H1 (cell line): Measurements from ENCODE around the gene CHRNA10. TPM values are rescaled to one million over a fixed set of nuclear protein-coding genes. Genes with fewer than 3 reads are reported as not detected.
A peak's percentile ranks its signal among the peaks of the same experiment; 100 is the strongest.

Source experiments
- CTCF ChIA-PET: fragments of 300-600 bp; sonication (Branson Sonifier 250); formaldehyde crosslinking; loops from one replicate; lab custom pipeline; 2021; ENCODE audit not compliant: partially characterized antibody; lab: Charles Lee
- POLR2A ChIA-PET: fragments of 300-600 bp; sonication (Branson Sonifier 250); formaldehyde crosslinking; loops from one replicate; lab custom pipeline; 2021; ENCODE audit warnings: inconsistent platforms; ENCODE audit not compliant: partially characterized antibody; lab: Charles Lee
- DNase-seq, 2 experiments: peaks; one replicate each; pipeline versions ENCODE4 v3.0.0 to v3.0.0-alpha.2; 2010 to 2022; ENCODE audit warnings: low spot score in 2 of 2, low read depth in 1 of 2, mixed read lengths in 1 of 2
- FAIRE-seq: peaks from 2 replicates; lab custom pipeline; 2011; peaks lifted over from hg19 to GRCh38; lab: Jason Lieb, UNC
- H2AFZ ChIP-seq: 2 replicates; pipeline ENCODE4 v1.8.1; 2012; ENCODE audit warnings: low read length, inconsistent platforms
- H2AK5ac ChIP-seq: 2 replicates; pipeline ENCODE4 v1.6.1; 2013; ENCODE audit warnings: low read depth, low read length
- H2BK120ac ChIP-seq: replicated peaks from 2 replicates; pipeline ENCODE3; 2013; ENCODE audit warnings: low read depth, low read length, inconsistent platforms
- H2BK12ac ChIP-seq: 2 replicates; pipeline ENCODE4 v1.6.1; 2013; ENCODE audit warnings: low read depth, low read length
- H2BK15ac ChIP-seq: 2 replicates; pipeline ENCODE4 v1.6.1; 2013; ENCODE audit warnings: low read length
- H2BK20ac ChIP-seq: 2 replicates; pipeline ENCODE4 v1.6.1; 2013; ENCODE audit warnings: low read length
- H2BK5ac ChIP-seq: 2 replicates; pipeline ENCODE4 v1.6.1; 2013; ENCODE audit warnings: low read depth, low read length
- H3K14ac ChIP-seq: 2 replicates; pipeline ENCODE4 v1.6.1; 2013; ENCODE audit warnings: inconsistent platforms; ENCODE audit not compliant: insufficient read length
- H3K18ac ChIP-seq: 2 replicates; pipeline ENCODE4 v1.6.1; 2013; ENCODE audit warnings: low read length; ENCODE audit errors: extremely low read depth
- H3K23ac ChIP-seq: 2 replicates; pipeline ENCODE4 v1.6.1; 2013; ENCODE audit warnings: inconsistent platforms; ENCODE audit not compliant: insufficient read length
- H3K23me2 ChIP-seq: 2 replicates; pipeline ENCODE4 v1.6.1; 2013; ENCODE audit warnings: low read depth, low read length
- H3K27ac ChIP-seq: 2 replicates; pipeline ENCODE4 v1.6.1; 2011; ENCODE audit warnings: low read depth, low read length, inconsistent platforms
- H3K27me3 ChIP-seq, 4 experiments: replicated peaks in 1 of 4; 1 replicate in 1 of 4; 2 replicates in 3 of 4; pipeline versions ENCODE4 v1.6.1 to v1.8.1; 2011 to 2013; ENCODE audit warnings: low read length in 3 of 4, mild to moderate bottlenecking in 3 of 4, inconsistent platforms in 2 of 4, mixed read lengths in 2 of 4, moderate library complexity in 1 of 4; ENCODE audit not compliant: control insufficient read depth in 3 of 4, insufficient read depth in 3 of 4; ENCODE audit errors: extremely low read depth in 1 of 4
- H3K36me3 ChIP-seq, 4 experiments: 2 replicates each; pipeline versions ENCODE4 v1.6.1 to v1.8.1; 2011 to 2013; ENCODE audit warnings: mild to moderate bottlenecking in 4 of 4, low read length in 3 of 4, moderate library complexity in 2 of 4, control low read depth in 1 of 4, inconsistent platforms in 1 of 4; ENCODE audit not compliant: insufficient read depth in 4 of 4, control insufficient read depth in 2 of 4
- H3K4ac ChIP-seq: replicated peaks from 2 replicates; pipeline ENCODE3; 2013; ENCODE audit warnings: low read length, low read depth, mixed read lengths, inconsistent platforms; ENCODE audit not compliant: insufficient read length
- H3K4me1 ChIP-seq, 4 experiments: replicated peaks in 1 of 4; 1 replicate in 1 of 4; 2 replicates in 3 of 4; pipeline versions ENCODE4 v1.6.1 to v1.8.1; 2011 to 2013; ENCODE audit warnings: low read length in 3 of 4, inconsistent platforms in 2 of 4, mixed read lengths in 1 of 4; ENCODE audit not compliant: insufficient read depth in 4 of 4, control insufficient read depth in 3 of 4
- H3K4me2 ChIP-seq, 2 experiments: 2 replicates each; pipeline versions ENCODE4 v1.6.1 to v1.8.1; 2011 to 2013; ENCODE audit warnings: low read depth in 2 of 2, low read length in 2 of 2, control low read depth in 1 of 2, inconsistent platforms in 1 of 2, mild to moderate bottlenecking in 1 of 2; ENCODE audit not compliant: insufficient read depth in 1 of 2
- H3K4me3 ChIP-seq, 4 experiments: fragments of 200-600, 300-600 bp in 1 of 4; sonication (generic), shearing (Covaris generic), sonication (Bioruptor Twin) in 1 of 4; 2 replicates each; pipeline versions ENCODE4 v1.5.1 to v1.8.1; 2011 to 2016; ENCODE audit warnings: low read length in 4 of 4, low read depth in 3 of 4, control low read depth in 2 of 4, inconsistent platforms in 2 of 4, mild to moderate bottlenecking in 2 of 4, mixed read lengths in 1 of 4, moderate library complexity in 1 of 4; ENCODE audit not compliant: insufficient read depth in 2 of 4; ENCODE audit errors: extremely low read depth in 1 of 4
- H3K56ac ChIP-seq: replicated peaks from 2 replicates; pipeline ENCODE3; 2013; ENCODE audit warnings: low read depth, mild to moderate bottlenecking, mixed read lengths, low read length, inconsistent platforms; ENCODE audit not compliant: insufficient read length
- H3K79me1 ChIP-seq: 2 replicates; pipeline ENCODE4 v1.6.1; 2013; ENCODE audit warnings: low read depth, low read length, control low read depth
- H3K79me2 ChIP-seq, 2 experiments: 2 replicates each; pipeline versions ENCODE4 v1.6.1 to v1.8.1; 2012 to 2013; ENCODE audit warnings: low read length in 2 of 2, mild to moderate bottlenecking in 2 of 2, inconsistent platforms in 1 of 2; ENCODE audit not compliant: insufficient read depth in 2 of 2, control insufficient read depth in 1 of 2
- H3K9ac ChIP-seq, 4 experiments: replicated peaks in 1 of 4; 1 replicate in 1 of 4; 2 replicates in 3 of 4; pipeline versions ENCODE4 v1.6.1 to v1.8.1; 2011 to 2013; ENCODE audit warnings: low read depth in 3 of 4, low read length in 3 of 4, control low read depth in 2 of 4, mild to moderate bottlenecking in 2 of 4, moderate library complexity in 2 of 4, inconsistent platforms in 1 of 4; ENCODE audit errors: extremely low read depth in 1 of 4
- H3K9me3 ChIP-seq, 2 experiments: 2 replicates each; pipeline versions ENCODE4 v1.6.1 to v1.8.1; 2012 to 2013; ENCODE audit warnings: mild to moderate bottlenecking in 2 of 2, moderate library complexity in 2 of 2, control low read depth in 1 of 2, inconsistent platforms in 1 of 2, low read depth in 1 of 2, low read length in 1 of 2, mixed read lengths in 1 of 2; ENCODE audit not compliant: insufficient read depth in 2 of 2
- H4K20me1 ChIP-seq, 2 experiments: replicated peaks in 1 of 2; 2 replicates each; pipeline versions ENCODE3 to v1.8.1; 2011 to 2013; ENCODE audit warnings: inconsistent platforms in 2 of 2, low read length in 2 of 2, mild to moderate bottlenecking in 1 of 2; ENCODE audit not compliant: insufficient read depth in 2 of 2, control insufficient read depth in 1 of 2
- H4K5ac ChIP-seq: 2 replicates; pipeline ENCODE4 v1.6.1; 2013; ENCODE audit warnings: low read length, low read depth, mixed read lengths, inconsistent platforms; ENCODE audit not compliant: insufficient read length
- H4K8ac ChIP-seq: 2 replicates; pipeline ENCODE4 v1.8.0; 2013; ENCODE audit warnings: mild to moderate bottlenecking, moderate library complexity, low read length, inconsistent platforms; ENCODE audit not compliant: insufficient read depth; ENCODE audit errors: extremely low read depth
- H4K91ac ChIP-seq: replicated peaks from 2 replicates; pipeline ENCODE3; 2013; ENCODE audit warnings: low read length, mixed read lengths, inconsistent platforms; ENCODE audit not compliant: insufficient read length
- BRCA1 ChIP-seq: IDR thresholded peaks from 2 replicates; pipeline ENCODE4 v1.6.1; 2012; ENCODE audit warnings: low read depth, low read length, improper control_type of control experiment
- SIN3A ChIP-seq, 2 experiments: IDR thresholded peaks in 1 of 2; conservative IDR thresholded peaks in 1 of 2; 2 replicates each; pipeline ENCODE4 v1.6.1; 2011 to 2012; ENCODE audit warnings: low read length in 2 of 2, improper control_type of control experiment in 1 of 2, low read depth in 1 of 2, mild to moderate bottlenecking in 1 of 2
- SP4 ChIP-seq: IDR thresholded peaks from 2 replicates; pipeline ENCODE4 v1.6.1; 2012; ENCODE audit warnings: low read length, inconsistent platforms
- WGBS, 2 experiments: shearing (Covaris generic) in 1 of 2; methylation state at CpG; one replicate each; pipeline versions ENCODE4 v1.1.6 to v1.1.7; 2013 to 2015; ENCODE audit warnings: low lambda C conversion rate in 2 of 2, mixed read lengths in 2 of 2, inconsistent platforms in 1 of 2, low coverage in 1 of 2, missing lambda C conversion rate in 1 of 2; ENCODE audit not compliant: insufficient replicate concordance in 2 of 2, insufficient coverage in 1 of 2, insufficient read length in 1 of 2; ENCODE audit errors: extremely low coverage in 1 of 2, missing lambda C conversion rate in 1 of 2; 5-methylcytosine and 5-hydroxymethylcytosine counted together
- polyA plus RNA-seq, 7 experiments: library from polyadenylated mRNA; depleted of rRNA in 3 of 7; stranded (reverse) in 5 of 7; unstranded in 2 of 7; fragments of >200 nt in 5 of 7; fragments of 200-250 nt in 2 of 7; gene quantifications; 1 replicate in 5 of 7; 2 replicates in 1 of 7; 4 replicates in 1 of 7; pipeline versions ENCODE4 v1.2.1 to v1.2.3, GENCODE V29; 2011 to 2013; ENCODE audit warnings: missing spikeins in 2 of 7, mixed read lengths in 2 of 7
- total RNA-seq: library from RNA; stranded (reverse); fragmentation: NEBNext Ultra II Directional; extraction: Animal tissue kit (Norgen Biotek cat#: 25700); gene quantifications from 2 replicates; pipeline ENCODE4 v1.2.1, GENCODE V29; 2021

The CHRNA10 gene
- total and polyA plus RNA-seq, 2 of the 8 experiments (the other 6 are each of a cell fraction or from before 2014, with no cell fraction given): 0.68 to 1.3 TPM

- Histone ChIP-seq H2AK5ac (no peak overlapping the region), H3K4me1 (peaks cover 0 to 10% (median 1%) of the 10 kb centered on the region in 4 experiments; a peak in 4 of 7 replicates), H3K27ac (no peak overlapping the region), H3K4me3 (peak overlapping the region in 3 of 4 experiments; percentile 51 to 63 (median 62); a peak in 5 of 8 replicates), H3K14ac (peak overlapping the region; percentile 28), H3K9me3 (peaks cover 7% of the 10 kb centered on the region in 2 experiments; a peak in 2 of 4 replicates), H3K4me2 (peak overlapping the region; percentile 76 to 88), H4K5ac (no peak overlapping the region), H2AFZ (0 out of 2 replicates have a peak overlapping the region, but pooled peaks have one; percentile 79), H2BK20ac (no peak overlapping the region), H3K9ac (no peak overlapping the region), H3K4ac (no peak overlapping the region), H3K23me2 (peaks cover 14% of the 10 kb centered on the region; the same call in 1 of the 2 replicates), H3K27me3 (peaks cover 0 to 6% (median 0%) of the 10 kb centered on the region in 4 experiments; a peak in 4 of 7 replicates), H4K91ac (no peak overlapping the region), H2BK120ac (peak overlapping the region; percentile 66), H3K18ac (0 out of 2 replicates have a peak overlapping the region, but pooled peaks have one; percentile 60)
- DNase-seq (no peak), FAIRE-seq (no peak)
- ChIA-PET POLR2A (interaction anchor here (0.7 kb wide), 1 partner anchor 18 kb away, joined by 3 read pairs; no protein-coding TSS in a partner anchor), CTCF (no interaction called here)
- 60% methylated on average over 8 of the region's 8 CpGs; no CpG with 5 or more reads in 1 of the 2 experiments for WGBS, 2 experiments
- no peak for TF ChIP-seq BRCA1
- no peak for TF ChIP-seq SP4
- no peak for TF ChIP-seq SIN3A (conservative IDR thresholded peaks at IDR 0.05 in 1 of 2, IDR thresholded peaks at IDR 0.05 in 1 of 2; ENCODE audit: low read depth in 1 of 2, low read length in 2 of 2)
- TF ChIP-seq, all 59 proteins: peak for 0
- Histone ChIP-seq H2BK12ac (no peak overlapping the region), H2BK15ac (no peak overlapping the region), H3K23ac (no peak overlapping the region), H3K56ac (no peak overlapping the region), H2BK5ac (no peak overlapping the region), H3K36me3 (no peaks in the 10 kb centered on the region), H3K79me1 (no peaks in the 10 kb centered on the region), H4K20me1 (no peaks in the 10 kb centered on the region), H4K8ac (no peak overlapping the region), H3K79me2 (no peaks in the 10 kb centered on the region)
These were observed 30.0 kb downstream of the CHRNA10 start for GRCh38 chr11:3641191-3641590.
